Loucy (cell line): ENCODE measurements around the gene GPN1.

Experiments used
- CTCF ChIP-seq: fragments of 200-600 bp; sonication (generic); conservative IDR thresholded peaks from 2 replicates; pipeline ENCODE4 v1.5.1; 2014; ENCODE audit warnings: mild to moderate bottlenecking, antibody characterized with exemption, low read length
- EZH2phosphoT487 ChIP-seq: fragments of 200-600 bp; IDR thresholded peaks from 2 replicates; pipeline ENCODE4 v1.6.1; 2018; ENCODE audit warnings: antibody characterized with exemption, mild to moderate bottlenecking, moderate library complexity, borderline replicate concordance

GRCh38 chr2:27627963-27628766 is 685 bp upstream of the GPN1 start:
- no peak for TF ChIP-seq CTCF
- no peak for TF ChIP-seq EZH2phosphoT487
